Kidney (tissue), 14 donors: ENCODE measurements around the gene PTPN7. TPM values are rescaled to one million over a fixed set of nuclear protein-coding genes. Genes with fewer than 3 reads are reported as not detected.

Experiments used
- DNase-seq, 5 donors: peaks; one replicate each; pipeline ENCODE4 v3.0.0-alpha.2; 2013 to 2020
- FAIRE-seq: peaks from 2 replicates; lab custom pipeline; 2012; peaks lifted over from hg19 to GRCh38; lab: Jason Lieb, UNC
- H3K27ac ChIP-seq, 2 donors: one replicate each; pipeline ENCODE4 v1.7.0; 2013; ENCODE audit warnings: low read depth in 2 of 2, low read length in 2 of 2, inconsistent platforms in 1 of 2
- H3K27me3 ChIP-seq: one replicate; pipeline ENCODE4 v1.7.1; 2013; ENCODE audit warnings: low read length, inconsistent platforms; ENCODE audit not compliant: control insufficient read depth, insufficient read depth
- H3K36me3 ChIP-seq, 3 donors: one replicate each; pipeline versions ENCODE4 v1.7.0 to v1.7.1; 2013; ENCODE audit warnings: low read length in 3 of 3, control low read depth in 1 of 3, inconsistent platforms in 1 of 3; ENCODE audit not compliant: insufficient read depth in 3 of 3, control insufficient read depth in 2 of 3
- H3K4me1 ChIP-seq, 3 donors: one replicate each; pipeline versions ENCODE4 v1.7.0 to v1.7.1; 2013; ENCODE audit warnings: low read length in 3 of 3, inconsistent platforms in 1 of 3, low read depth in 1 of 3; ENCODE audit not compliant: control insufficient read depth in 2 of 3, insufficient read depth in 2 of 3
- H3K4me3 ChIP-seq, 3 donors: one replicate each; pipeline versions ENCODE4 v1.7.0 to v1.8.1; 2013; ENCODE audit warnings: low read length in 3 of 3, control low read depth in 1 of 3, inconsistent platforms in 1 of 3
- H3K9ac ChIP-seq, 3 donors: one replicate each; pipeline versions ENCODE4 v1.7.0 to v1.7.1; 2013; ENCODE audit warnings: low read length in 3 of 3, control low read depth in 1 of 3, inconsistent platforms in 1 of 3
- H3K9me3 ChIP-seq, 3 donors: one replicate each; pipeline versions ENCODE4 v1.7.0 to v1.7.1; 2013; ENCODE audit warnings: low read length in 3 of 3, control low read depth in 1 of 3, inconsistent platforms in 1 of 3; ENCODE audit not compliant: control insufficient read depth in 2 of 3, insufficient read depth in 1 of 3
- CTCF ChIP-seq: IDR thresholded peaks from 3 replicates; pipeline ENCODE4 v1.5.1; 2012; ENCODE audit warnings: mild to moderate bottlenecking, moderate library complexity, borderline replicate concordance; ENCODE audit not compliant: insufficient read depth; ENCODE audit errors: extremely low read depth
- intact Hi-C: fragments of 100-400 bp; cut with DNase I; formaldehyde crosslinking; loops from one replicate; pipeline ENCODE4 v1.11.1; 2022
- polyA plus RNA-seq: library from polyadenylated mRNA; stranded (reverse); fragments of 350-450 nt; fragmentation: Illumina TruSeq; extraction: RNeasy Lipid Tissue Mini Kit (QIAGEN cat#74804); gene quantifications from one replicate; pipeline ENCODE4 v1.2.3, GENCODE V29; 2014; ENCODE audit warnings: low read depth, low replicate concordance; ENCODE audit not compliant: insufficient read depth
- total RNA-seq: library from RNA; stranded (reverse); fragmentation: NEBNext Ultra II Directional; extraction: Animal tissue kit (Norgen Biotek cat#: 25700); gene quantifications from one replicate; pipeline ENCODE4 v1.2.1, GENCODE V29; 2021
- donor health status: control.
- donor health status: control.
- donor health status: control.
- donor health status: control.
- donor health status: control.
- donor health status: DM: yes; HTN: yes; CAD: no.
- donor health status: Normal renal cell carcinoma (clear cell type).

Gene PTPN7
- total and polyA plus RNA-seq, 2 donors from 2014 or later, result 3.5 to 5.5 TPM

DNA sequence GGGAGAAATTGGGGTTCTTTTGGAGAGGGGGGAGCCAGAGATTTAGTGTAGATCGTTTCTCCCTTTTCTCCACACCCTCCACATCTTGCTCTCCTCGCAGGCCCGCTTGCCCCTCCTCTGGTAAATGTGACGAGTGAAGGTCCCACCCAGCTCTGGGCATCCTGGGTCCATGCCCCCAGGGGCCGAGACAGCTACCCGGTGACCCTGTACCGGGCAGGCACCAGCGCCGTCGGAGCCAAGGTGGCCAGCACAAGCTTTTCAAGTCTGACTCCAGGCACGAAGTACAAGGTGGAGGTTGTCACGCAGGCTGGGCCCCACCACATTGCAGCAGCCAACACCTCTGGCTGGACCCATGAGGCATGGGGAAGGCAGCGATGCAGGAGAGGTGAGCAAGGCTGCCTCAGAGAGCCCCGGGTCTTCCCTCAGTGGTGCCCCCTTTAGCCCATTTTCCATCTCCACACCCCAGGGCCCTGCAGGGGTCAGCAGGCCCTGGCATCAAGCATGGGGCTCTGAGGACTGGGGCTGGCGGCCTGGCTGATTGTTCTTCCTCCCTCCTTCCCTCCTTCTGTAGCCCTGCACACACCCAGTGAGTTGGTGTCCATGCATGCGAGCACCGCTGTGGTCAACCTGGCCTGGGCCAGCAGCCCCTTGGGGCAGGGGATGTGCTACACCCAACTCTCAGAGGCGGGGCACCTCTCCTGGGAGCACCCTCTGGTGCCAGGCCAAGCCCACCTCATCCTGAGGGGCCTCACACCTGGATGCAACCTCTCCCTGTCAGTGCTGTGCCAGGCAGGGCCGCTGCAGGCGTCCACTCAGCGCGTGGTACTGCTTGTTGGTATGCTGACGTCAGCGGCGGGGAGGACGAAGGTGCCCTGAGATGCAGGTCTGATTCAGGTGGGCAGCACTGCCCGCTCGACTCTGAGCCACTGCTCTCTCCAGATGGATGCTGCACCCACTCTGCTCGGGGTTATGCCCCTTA lies 16.8 kb upstream of the PTPN7 start:
- no peak for TF ChIP-seq CTCF
- Histone ChIP-seq H3K9me3 (no peaks in the 10 kb centered on the region), H3K27me3 (no peaks in the 10 kb centered on the region), H3K36me3 (no peaks in the 10 kb centered on the region), H3K4me1 (no peaks in the 10 kb centered on the region), H3K4me3 (no peak overlapping the region), H3K9ac (no peak overlapping the region), H3K27ac (no peak overlapping the region)
- DNase-seq (peak in 1 of 5 donors; percentile 62), FAIRE-seq (no peak)
- intact Hi-C loops, result no loop called here

- DNase-seq (no peak), FAIRE-seq (no peak)
- no peak for TF ChIP-seq CTCF
- Histone ChIP-seq H3K4me1 (no peaks in the 10 kb centered on the region), H3K4me3 (no peak overlapping the region), H3K9ac (no peak overlapping the region), H3K36me3 (no peaks in the 10 kb centered on the region), H3K9me3 (no peaks in the 10 kb centered on the region), H3K27me3 (no peaks in the 10 kb centered on the region), H3K27ac (no peak overlapping the region)
- intact Hi-C loops, result no loop called here
These were observed 13.6 kb upstream of the PTPN7 start for GRCh38 chr1:202173993-202174392.

DNA sequence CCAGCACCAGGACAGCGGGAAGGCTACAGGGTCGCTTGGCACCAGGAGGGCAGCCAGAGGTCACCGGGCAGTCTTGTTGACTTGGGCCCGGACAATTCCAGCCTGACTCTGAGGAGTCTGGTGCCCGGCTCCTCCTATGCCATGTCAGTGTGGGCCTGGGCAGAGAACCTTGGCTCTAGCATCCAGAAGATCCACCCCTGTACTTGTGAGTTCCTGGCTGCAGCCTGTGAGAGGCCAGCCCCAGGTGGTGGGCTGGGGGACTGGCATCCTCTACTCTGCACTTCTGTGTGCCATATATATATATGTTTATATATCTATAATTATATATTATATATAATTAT lies 11.6 kb upstream of the PTPN7 start:
- Histone ChIP-seq H3K4me3 (no peak overlapping the region), H3K9me3 (no peaks in the 10 kb centered on the region), H3K4me1 (no peaks in the 10 kb centered on the region), H3K27me3 (no peaks in the 10 kb centered on the region), H3K9ac (no peak overlapping the region), H3K36me3 (no peaks in the 10 kb centered on the region), H3K27ac (no peak overlapping the region)
- DNase-seq (no peak), FAIRE-seq (no peak)
- intact Hi-C loops, result no loop called here
- no peak for TF ChIP-seq CTCF
